BJ (cell line): ENCODE measurements around the gene HOXD13. TPM values are rescaled to one million over a fixed set of nuclear protein-coding genes. Genes with fewer than 3 reads are reported as not detected.

Experiments used
- CTCF ChIA-PET: fragments of 350-600 bp; formaldehyde crosslinking; extraction: SDS; loops from one replicate; lab custom pipeline; 2021; ENCODE audit warnings: antibody characterized with exemption, inconsistent platforms; lab: Yijun Ruan, JAX
- POLR2A ChIA-PET: fragments of 300-600 bp; sonication (Branson Sonifier 250); formaldehyde crosslinking; extraction: SDS; loops from one replicate; lab custom pipeline; 2021; ENCODE audit warnings: antibody characterized with exemption; lab: Charles Lee
- DNase-seq: peaks from one replicate; pipeline ENCODE4 v3.0.0-alpha.2; 2011; ENCODE audit warnings: low read depth
- H3K27me3 ChIP-seq: 2 replicates; pipeline ENCODE4 v1.6.0; 2011; ENCODE audit warnings: low read length; ENCODE audit not compliant: control insufficient read depth, insufficient read depth
- H3K36me3 ChIP-seq: 2 replicates; pipeline ENCODE4 v1.5.1; 2011; ENCODE audit warnings: low read length; ENCODE audit not compliant: control insufficient read depth, insufficient read depth
- H3K4me3 ChIP-seq: 2 replicates; pipeline ENCODE4 v1.5.1; 2011; ENCODE audit warnings: low read depth, mild to moderate bottlenecking, control low read depth, low read length
- polyA minus RNA-seq: library from RNA; depleted of rRNA, polyadenylated mRNA; stranded (reverse); fragments of >200 nt; gene quantifications from 2 replicates; pipeline ENCODE4 v1.2.3, GENCODE V29; 2011; rRNA and poly(A)+ RNA removed
- polyA plus RNA-seq: library from polyadenylated mRNA; depleted of rRNA; stranded (reverse); fragments of >200 nt; gene quantifications from 2 replicates; pipeline ENCODE4 v1.2.3, GENCODE V29; 2011; rRNA removed
- TF ChIP-seq, protein P1 (sequence below): IDR thresholded peaks from 2 replicates; pipeline ENCODE4 v1.5.1; 2011; ENCODE audit warnings: low read depth, mild to moderate bottlenecking, control low read depth, inconsistent platforms, low read length, moderate library complexity; ENCODE audit not compliant: insufficient read depth

The HOXD13 gene
- polyA plus RNA-seq (0.43 and 0.71 TPM in 2 replicates), polyA minus RNA-seq (0.26 and 0.62 TPM in 2 replicates)

DNA sequence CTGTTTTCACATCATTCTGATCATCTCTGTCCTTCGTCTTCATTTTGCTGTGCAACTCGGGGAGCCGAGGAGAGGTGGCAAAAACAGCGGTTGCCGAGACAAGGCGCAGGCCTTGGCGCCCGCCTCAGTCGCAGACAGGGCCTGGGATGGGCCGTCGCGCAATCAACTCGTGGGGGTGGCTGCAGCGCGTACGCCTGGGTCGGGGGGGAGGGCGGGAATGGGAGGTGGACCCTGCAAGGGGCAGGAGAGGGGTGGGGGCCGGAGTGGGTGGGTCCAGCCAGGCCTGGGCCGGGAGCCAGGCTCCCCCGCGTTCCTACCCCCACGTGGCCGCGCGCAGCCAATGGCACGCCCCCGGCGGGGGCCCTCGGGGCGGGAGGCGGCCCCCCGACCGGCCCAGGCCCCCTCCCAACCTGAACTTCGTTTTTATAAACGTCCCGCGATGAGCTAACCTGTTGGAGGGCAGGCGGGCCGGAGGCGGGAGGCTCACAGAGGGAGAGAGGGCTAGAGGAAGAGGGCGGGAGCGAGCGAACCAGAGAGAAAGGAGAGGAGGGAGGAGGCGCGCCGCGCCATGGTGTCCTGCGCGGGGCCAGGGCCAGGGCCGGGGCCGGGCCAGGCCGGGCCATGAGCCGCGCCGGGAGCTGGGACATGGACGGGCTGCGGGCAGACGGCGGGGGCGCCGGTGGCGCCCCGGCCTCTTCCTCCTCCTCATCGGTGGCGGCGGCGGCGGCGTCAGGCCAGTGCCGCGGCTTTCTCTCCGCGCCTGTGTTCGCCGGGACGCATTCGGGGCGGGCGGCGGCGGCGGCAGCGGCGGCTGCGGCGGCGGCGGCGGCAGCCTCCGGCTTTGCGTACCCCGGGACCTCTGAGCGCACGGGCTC is at the start of gene HOXD13:
TSS of gene HOXD13 (plus strand) at position 452 of the 875 bp plus-strand sequence. CDS start at position 622, 170 bp downstream.
- DNase-seq = no peak
- ChIA-PET POLR2A (no interaction called here), CTCF (interaction anchor here (0.6 kb wide), 2 partner anchors 148 to 681 kb away, joined by 3 to 4 read pairs; no protein-coding TSS in a partner anchor)
- TF ChIP-seq, protein P1, sequence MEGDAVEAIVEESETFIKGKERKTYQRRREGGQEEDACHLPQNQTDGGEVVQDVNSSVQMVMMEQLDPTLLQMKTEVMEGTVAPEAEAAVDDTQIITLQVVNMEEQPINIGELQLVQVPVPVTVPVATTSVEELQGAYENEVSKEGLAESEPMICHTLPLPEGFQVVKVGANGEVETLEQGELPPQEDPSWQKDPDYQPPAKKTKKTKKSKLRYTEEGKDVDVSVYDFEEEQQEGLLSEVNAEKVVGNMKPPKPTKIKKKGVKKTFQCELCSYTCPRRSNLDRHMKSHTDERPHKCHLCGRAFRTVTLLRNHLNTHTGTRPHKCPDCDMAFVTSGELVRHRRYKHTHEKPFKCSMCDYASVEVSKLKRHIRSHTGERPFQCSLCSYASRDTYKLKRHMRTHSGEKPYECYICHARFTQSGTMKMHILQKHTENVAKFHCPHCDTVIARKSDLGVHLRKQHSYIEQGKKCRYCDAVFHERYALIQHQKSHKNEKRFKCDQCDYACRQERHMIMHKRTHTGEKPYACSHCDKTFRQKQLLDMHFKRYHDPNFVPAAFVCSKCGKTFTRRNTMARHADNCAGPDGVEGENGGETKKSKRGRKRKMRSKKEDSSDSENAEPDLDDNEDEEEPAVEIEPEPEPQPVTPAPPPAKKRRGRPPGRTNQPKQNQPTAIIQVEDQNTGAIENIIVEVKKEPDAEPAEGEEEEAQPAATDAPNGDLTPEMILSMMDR = no peak
- Histone ChIP-seq H3K4me3 (peak within 1 kb of the TSS; percentile 35), H3K36me3 (no peaks in the 10 kb centered on the region), H3K27me3 (peaks cover 40% of the 10 kb centered on the region)

DNA sequence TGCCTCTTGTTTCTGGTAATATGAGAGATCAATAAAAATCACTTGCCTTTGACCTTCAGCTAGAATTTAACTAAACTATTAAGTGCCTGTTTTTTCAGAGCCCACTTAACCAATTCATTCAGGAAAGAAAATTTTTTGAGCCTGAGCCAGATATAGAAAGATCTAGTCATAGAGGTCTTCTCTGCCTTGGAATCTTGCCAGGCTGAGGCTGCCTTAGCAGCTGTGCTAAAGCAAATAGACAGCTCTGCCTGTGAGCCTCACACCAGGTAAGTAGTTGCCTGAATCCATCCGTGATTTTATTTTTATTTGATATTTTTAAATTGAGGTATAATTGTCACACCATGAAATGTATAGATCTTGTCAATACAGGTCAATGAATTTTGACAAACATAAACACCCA is 36.1 kb upstream of the HOXD13 start:
- ChIA-PET CTCF (interaction anchor here (0.7 kb wide), 1 partner anchor 10 kb away, joined by 3 read pairs; no protein-coding TSS in a partner anchor), POLR2A (no interaction called here)
- no peak for DNase-seq
- Histone ChIP-seq H3K36me3 (no peaks in the 10 kb centered on the region), H3K27me3 (no peaks in the 10 kb centered on the region), H3K4me3 (no peak overlapping the region)
- TF ChIP-seq, protein P1 = no peak

DNA sequence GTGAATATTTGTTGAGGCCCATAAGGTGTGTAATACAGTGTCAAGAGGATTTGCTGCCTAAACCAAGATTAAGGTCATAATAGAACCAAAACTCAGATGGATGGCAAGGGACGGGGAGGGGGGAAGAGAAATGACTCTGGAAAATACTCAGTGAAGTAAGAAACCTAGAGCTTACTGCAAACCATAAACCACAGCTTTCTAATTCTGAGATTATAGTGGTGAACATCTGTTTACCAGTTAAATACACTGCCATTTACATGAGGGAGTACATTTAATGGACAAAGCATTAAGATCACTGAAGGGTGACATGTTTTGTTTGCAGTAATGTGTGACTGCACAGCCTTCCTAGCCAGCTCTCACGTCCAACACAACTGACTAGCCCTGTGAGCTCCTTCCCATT is 28.6 kb upstream of the HOXD13 start:
- ChIA-PET POLR2A (no interaction called here), CTCF (no interaction called here)
- no peaks in the 10 kb centered on the region for H3K27me3 ChIP-seq

DNA sequence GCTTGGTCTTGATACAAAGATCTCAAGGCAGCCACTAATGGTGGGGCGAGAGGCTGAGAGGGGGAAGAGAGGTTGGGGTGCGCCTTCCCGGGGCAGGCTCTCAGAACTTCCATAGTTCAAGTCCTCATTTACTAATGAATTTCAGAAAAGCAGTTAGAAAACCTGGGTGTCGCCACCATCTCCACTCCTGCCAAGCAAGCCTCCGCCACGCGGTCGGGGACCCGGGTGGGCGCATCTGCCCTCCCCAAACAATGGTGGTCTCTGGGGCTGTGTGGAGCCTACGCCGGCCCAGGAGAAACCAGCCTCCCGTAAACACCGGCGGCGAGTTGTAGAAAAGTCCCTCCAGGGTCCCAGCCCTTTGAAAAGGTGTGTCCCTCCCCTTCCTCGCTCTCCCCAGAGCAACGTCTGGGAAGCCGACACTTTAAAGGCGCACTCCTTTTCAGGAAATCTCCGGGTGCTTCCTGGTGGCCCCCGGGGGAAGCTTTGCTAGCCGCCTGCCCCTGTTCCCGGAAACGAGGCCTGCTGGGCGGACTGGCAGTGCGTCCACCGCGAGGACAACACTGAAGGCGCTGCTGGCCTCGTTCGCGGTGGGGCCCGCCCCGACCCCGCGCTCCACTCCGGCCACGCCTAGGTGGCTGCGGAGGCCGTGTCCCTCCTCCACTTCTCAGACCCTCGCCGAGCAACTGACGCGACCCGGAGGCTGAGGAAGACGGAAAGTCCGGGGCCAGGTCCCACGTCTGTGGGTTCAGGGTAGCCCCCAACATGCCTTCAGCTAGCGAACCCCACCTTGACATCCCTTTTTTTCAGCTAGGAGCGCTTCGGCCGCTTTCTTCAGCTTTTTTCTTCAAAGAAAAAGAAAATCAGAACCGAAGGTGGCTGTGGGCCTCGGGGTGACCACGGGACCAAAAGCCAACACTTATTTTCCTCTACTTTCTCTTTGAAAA is 25.6 kb upstream of the HOXD13 start:
- no peak for DNase-seq
- TF ChIP-seq, protein P1 = no peak
- no peaks in the 10 kb centered on the region for H3K36me3 ChIP-seq
- POLR2A ChIA-PET = no interaction called here
- CTCF ChIA-PET = no interaction called here
- H3K4me3 ChIP-seq = no peak overlapping the region
- H3K27me3 ChIP-seq = no peaks in the 10 kb centered on the region

More for the DNA sequence above, 28.6 kb upstream of the HOXD13 start:
- Histone ChIP-seq H3K36me3 (no peaks in the 10 kb centered on the region), H3K4me3 (no peak overlapping the region)
- DNase-seq = no peak
- TF ChIP-seq, protein P1 = no peak
